Measurements from ENCODE around the gene RECQL5. TPM values are rescaled to one million over a fixed set of nuclear protein-coding genes. Genes with fewer than 3 reads are reported as not detected.

The RECQL5 gene
- total and polyA plus RNA-seq, 2 experiments from 2014 or later: 23.1 to 44.4 TPM

DNA sequence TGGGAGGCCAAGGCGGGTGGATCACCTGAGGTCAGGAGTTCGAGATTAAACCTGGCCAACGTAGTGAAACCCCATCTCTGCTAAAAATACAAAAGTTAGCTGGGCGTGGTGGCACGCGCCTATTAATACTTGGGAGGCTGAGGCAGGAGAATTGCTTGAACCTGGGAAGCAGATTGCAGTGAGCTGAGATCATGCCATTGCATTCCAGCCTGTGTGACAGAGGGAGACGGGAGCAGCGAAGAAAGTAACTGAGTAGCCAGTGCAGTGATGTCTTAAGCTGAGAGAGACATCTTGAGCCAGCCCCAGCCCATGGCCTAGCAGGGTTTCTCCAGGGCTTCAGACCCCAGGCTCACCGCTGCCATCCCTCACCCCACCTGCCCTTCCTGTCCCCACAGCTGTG, 43.6 kb downstream of the RECQL5 start:
- WGBS (ENCODE audit: low lambda C conversion rate, missing lambda C conversion rate): 92% methylated on average over 9 of the region's 9 CpGs
- no peaks in the 10 kb centered on the region for H3K4me1 ChIP-seq (ENCODE audit: insufficient read depth)
- no peak for DNase-seq (ENCODE audit: low spot score)
- TF ChIP-seq EZH2phosphoT487 (IDR thresholded peaks at IDR 0.05; ENCODE audit: low read depth, severe bottlenecking, unreplicated experiment): no peak
- no peak for TF ChIP-seq EZH2 (IDR thresholded peaks at IDR 0.05; ENCODE audit: borderline replicate concordance)
- TF ChIP-seq, protein P1, sequence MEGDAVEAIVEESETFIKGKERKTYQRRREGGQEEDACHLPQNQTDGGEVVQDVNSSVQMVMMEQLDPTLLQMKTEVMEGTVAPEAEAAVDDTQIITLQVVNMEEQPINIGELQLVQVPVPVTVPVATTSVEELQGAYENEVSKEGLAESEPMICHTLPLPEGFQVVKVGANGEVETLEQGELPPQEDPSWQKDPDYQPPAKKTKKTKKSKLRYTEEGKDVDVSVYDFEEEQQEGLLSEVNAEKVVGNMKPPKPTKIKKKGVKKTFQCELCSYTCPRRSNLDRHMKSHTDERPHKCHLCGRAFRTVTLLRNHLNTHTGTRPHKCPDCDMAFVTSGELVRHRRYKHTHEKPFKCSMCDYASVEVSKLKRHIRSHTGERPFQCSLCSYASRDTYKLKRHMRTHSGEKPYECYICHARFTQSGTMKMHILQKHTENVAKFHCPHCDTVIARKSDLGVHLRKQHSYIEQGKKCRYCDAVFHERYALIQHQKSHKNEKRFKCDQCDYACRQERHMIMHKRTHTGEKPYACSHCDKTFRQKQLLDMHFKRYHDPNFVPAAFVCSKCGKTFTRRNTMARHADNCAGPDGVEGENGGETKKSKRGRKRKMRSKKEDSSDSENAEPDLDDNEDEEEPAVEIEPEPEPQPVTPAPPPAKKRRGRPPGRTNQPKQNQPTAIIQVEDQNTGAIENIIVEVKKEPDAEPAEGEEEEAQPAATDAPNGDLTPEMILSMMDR (IDR thresholded peaks at IDR 0.05; ENCODE audit: poor library complexity): no peak
- no peak overlapping the region for H2AFZ ChIP-seq
- no peaks in the 10 kb centered on the region for H4K20me1 ChIP-seq (ENCODE audit: insufficient read depth, poor library complexity, severe bottlenecking)
- no peak overlapping the region for H3K4me3 ChIP-seq
- H3K27ac ChIP-seq: no peak overlapping the region
- H3K27me3 ChIP-seq: no peaks in the 10 kb centered on the region
- no peaks in the 10 kb centered on the region for H3K9me2 ChIP-seq (replicated peaks; ENCODE audit: insufficient read depth)
- H3K79me2 ChIP-seq: no peaks in the 10 kb centered on the region
- H3K4me2 ChIP-seq: no peak overlapping the region
- H3K36me3 ChIP-seq (replicated peaks; ENCODE audit: insufficient read depth, low read depth): no peaks in the 10 kb centered on the region
- H3K9me3 ChIP-seq (ENCODE audit: low read depth): no peaks in the 10 kb centered on the region

DNA sequence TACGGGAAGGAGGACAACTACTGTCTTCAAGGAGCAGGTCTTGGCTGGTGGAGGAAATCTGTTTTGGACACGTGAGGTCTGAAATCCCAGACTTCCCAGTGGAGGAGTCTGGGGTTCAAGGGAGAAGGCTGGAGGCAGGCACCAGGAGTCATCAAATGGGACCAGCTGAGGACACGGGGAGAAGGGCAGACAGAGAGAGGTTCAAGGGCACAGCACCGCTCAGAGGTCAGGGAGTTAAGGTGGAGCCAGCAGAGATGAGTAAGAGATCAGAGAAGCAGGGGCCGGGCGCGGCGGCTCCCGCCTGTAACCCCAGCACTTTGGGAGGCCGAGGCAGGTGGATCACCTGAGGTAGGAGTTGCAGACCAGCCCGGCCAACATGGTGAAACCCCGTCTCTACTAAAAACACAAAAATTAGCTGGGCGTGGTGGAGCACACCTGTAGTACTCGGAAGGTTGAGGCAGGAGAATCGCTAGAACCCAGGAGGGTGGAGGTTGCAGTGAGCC, 44.1 kb downstream of the RECQL5 start:
- WGBS (ENCODE audit: low lambda C conversion rate, missing lambda C conversion rate): 90% methylated on average over 14 of the region's 15 CpGs

DNA sequence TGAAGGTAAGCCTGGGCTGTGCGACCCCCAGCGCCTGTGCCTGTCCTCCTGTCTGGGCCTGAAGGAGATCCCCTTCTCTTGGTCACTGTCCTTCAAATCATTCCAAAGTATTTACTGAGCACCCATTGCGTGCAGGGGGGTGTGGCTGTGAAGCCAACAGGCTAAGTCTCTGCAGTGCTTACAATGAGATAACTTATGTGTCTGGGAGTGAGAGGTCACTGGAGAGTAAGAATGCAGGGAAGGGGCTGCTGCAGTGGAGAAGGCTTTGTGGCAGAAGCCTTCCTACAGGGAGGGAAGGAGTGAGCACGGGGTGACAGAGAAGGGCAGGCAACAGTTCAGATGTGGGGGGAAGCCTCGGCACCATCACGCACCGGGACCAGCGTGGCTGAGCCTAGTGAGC, 44.9 kb downstream of the RECQL5 start:
- Histone ChIP-seq H3K9me3 (ENCODE audit: low read depth) (no peaks in the 10 kb centered on the region), H3K9me2 (replicated peaks; ENCODE audit: insufficient read depth) (no peaks in the 10 kb centered on the region), H4K20me1 (ENCODE audit: insufficient read depth, poor library complexity, severe bottlenecking) (no peaks in the 10 kb centered on the region), H3K27me3 (no peaks in the 10 kb centered on the region), H2AFZ (no peak overlapping the region), H3K4me3 (no peak overlapping the region), H3K79me2 (no peaks in the 10 kb centered on the region), H3K4me2 (no peak overlapping the region), H3K27ac (no peak overlapping the region), H3K4me1 (ENCODE audit: insufficient read depth) (no peaks in the 10 kb centered on the region), H3K36me3 (replicated peaks; ENCODE audit: insufficient read depth, low read depth) (no peaks in the 10 kb centered on the region)
- WGBS (ENCODE audit: low lambda C conversion rate, missing lambda C conversion rate): 85% methylated on average over 8 of the region's 8 CpGs
- DNase-seq (ENCODE audit: low spot score): no peak
- TF ChIP-seq EZH2 (IDR thresholded peaks at IDR 0.05; ENCODE audit: borderline replicate concordance) (no peak), EZH2phosphoT487 (IDR thresholded peaks at IDR 0.05; ENCODE audit: low read depth, severe bottlenecking, unreplicated experiment) (no peak)
- TF ChIP-seq, protein P1 (IDR thresholded peaks at IDR 0.05; ENCODE audit: poor library complexity): no peak

More for the DNA sequence above, 44.1 kb downstream of the RECQL5 start:
- no peaks in the 10 kb centered on the region for H3K27me3 ChIP-seq
- no peaks in the 10 kb centered on the region for H3K36me3 ChIP-seq (replicated peaks; ENCODE audit: insufficient read depth, low read depth)
- no peaks in the 10 kb centered on the region for H3K79me2 ChIP-seq
- DNase-seq (ENCODE audit: low spot score): no peak
- H2AFZ ChIP-seq: no peak overlapping the region
- H3K4me2 ChIP-seq: no peak overlapping the region
- H4K20me1 ChIP-seq (ENCODE audit: insufficient read depth, poor library complexity, severe bottlenecking): no peaks in the 10 kb centered on the region
- TF ChIP-seq EZH2phosphoT487 (IDR thresholded peaks at IDR 0.05; ENCODE audit: low read depth, severe bottlenecking, unreplicated experiment) (no peak), EZH2 (IDR thresholded peaks at IDR 0.05; ENCODE audit: borderline replicate concordance) (no peak)
- TF ChIP-seq, protein P1 (IDR thresholded peaks at IDR 0.05; ENCODE audit: poor library complexity): no peak
- H3K27ac ChIP-seq: no peak overlapping the region
- no peak overlapping the region for H3K4me3 ChIP-seq
- no peaks in the 10 kb centered on the region for H3K9me2 ChIP-seq (replicated peaks; ENCODE audit: insufficient read depth)
- H3K9me3 ChIP-seq (ENCODE audit: low read depth): no peaks in the 10 kb centered on the region
- no peaks in the 10 kb centered on the region for H3K4me1 ChIP-seq (ENCODE audit: insufficient read depth)
